ENCODE data around the gene SLC24A3.

The SLC24A3 gene

DNA sequence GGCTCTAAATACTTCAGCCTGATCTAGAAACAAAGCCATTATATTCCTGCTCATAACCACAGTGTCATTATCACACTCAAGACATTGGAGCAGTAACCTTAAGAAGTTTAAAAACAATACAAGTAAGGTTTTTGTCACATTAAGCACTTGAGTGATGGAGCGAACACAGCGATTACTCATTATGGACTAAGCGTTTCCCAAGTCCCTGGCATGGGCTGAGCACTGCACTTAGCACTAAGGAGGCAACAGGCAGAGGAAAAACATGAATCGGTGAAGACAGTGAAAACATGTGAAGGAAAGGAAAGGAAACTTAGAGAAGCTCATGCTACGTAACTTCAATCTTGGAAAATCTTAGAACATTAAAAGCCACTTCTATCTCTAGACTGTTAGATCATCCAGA, 108.7 kb downstream of the SLC24A3 start:
- no peak overlapping the region for H3K4me3 ChIP-seq (ENCODE audit: low read length)
- no peaks in the 10 kb centered on the region for H3F3A ChIP-seq (ENCODE audit: control insufficient read depth, insufficient read depth)
- no peak overlapping the region for H3K27ac ChIP-seq (ENCODE audit: low read depth, low read length)
- H3K79me2 ChIP-seq (ENCODE audit: control insufficient read depth, low read length): no peaks in the 10 kb centered on the region
- H3K4me2 ChIP-seq (ENCODE audit: low read length): no peak overlapping the region
- no peaks in the 10 kb centered on the region for H3K27me3 ChIP-seq (ENCODE audit: control insufficient read depth, low read length)
- no peak for TF ChIP-seq EZH2phosphoT487 (IDR thresholded peaks at IDR 0.05; ENCODE audit: borderline replicate concordance, low read length)
- TF ChIP-seq, protein P1, sequence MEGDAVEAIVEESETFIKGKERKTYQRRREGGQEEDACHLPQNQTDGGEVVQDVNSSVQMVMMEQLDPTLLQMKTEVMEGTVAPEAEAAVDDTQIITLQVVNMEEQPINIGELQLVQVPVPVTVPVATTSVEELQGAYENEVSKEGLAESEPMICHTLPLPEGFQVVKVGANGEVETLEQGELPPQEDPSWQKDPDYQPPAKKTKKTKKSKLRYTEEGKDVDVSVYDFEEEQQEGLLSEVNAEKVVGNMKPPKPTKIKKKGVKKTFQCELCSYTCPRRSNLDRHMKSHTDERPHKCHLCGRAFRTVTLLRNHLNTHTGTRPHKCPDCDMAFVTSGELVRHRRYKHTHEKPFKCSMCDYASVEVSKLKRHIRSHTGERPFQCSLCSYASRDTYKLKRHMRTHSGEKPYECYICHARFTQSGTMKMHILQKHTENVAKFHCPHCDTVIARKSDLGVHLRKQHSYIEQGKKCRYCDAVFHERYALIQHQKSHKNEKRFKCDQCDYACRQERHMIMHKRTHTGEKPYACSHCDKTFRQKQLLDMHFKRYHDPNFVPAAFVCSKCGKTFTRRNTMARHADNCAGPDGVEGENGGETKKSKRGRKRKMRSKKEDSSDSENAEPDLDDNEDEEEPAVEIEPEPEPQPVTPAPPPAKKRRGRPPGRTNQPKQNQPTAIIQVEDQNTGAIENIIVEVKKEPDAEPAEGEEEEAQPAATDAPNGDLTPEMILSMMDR (IDR thresholded peaks at IDR 0.05; ENCODE audit: low read depth, low read length, poor library complexity, severe bottlenecking): no peak
- no peaks in the 10 kb centered on the region for H4K20me1 ChIP-seq (ENCODE audit: control insufficient read depth, insufficient read depth, low read depth, low read length)
- H3K9me3 ChIP-seq (ENCODE audit: control insufficient read depth, insufficient read depth, low read length): no peaks in the 10 kb centered on the region
- H3K9me2 ChIP-seq (replicated peaks; ENCODE audit: control insufficient read depth, low read length): no peaks in the 10 kb centered on the region
- H3K36me3 ChIP-seq (ENCODE audit: control insufficient read depth, low read length): no peaks in the 10 kb centered on the region
- no peaks in the 10 kb centered on the region for H3K4me1 ChIP-seq (ENCODE audit: control insufficient read depth, low read length)

DNA sequence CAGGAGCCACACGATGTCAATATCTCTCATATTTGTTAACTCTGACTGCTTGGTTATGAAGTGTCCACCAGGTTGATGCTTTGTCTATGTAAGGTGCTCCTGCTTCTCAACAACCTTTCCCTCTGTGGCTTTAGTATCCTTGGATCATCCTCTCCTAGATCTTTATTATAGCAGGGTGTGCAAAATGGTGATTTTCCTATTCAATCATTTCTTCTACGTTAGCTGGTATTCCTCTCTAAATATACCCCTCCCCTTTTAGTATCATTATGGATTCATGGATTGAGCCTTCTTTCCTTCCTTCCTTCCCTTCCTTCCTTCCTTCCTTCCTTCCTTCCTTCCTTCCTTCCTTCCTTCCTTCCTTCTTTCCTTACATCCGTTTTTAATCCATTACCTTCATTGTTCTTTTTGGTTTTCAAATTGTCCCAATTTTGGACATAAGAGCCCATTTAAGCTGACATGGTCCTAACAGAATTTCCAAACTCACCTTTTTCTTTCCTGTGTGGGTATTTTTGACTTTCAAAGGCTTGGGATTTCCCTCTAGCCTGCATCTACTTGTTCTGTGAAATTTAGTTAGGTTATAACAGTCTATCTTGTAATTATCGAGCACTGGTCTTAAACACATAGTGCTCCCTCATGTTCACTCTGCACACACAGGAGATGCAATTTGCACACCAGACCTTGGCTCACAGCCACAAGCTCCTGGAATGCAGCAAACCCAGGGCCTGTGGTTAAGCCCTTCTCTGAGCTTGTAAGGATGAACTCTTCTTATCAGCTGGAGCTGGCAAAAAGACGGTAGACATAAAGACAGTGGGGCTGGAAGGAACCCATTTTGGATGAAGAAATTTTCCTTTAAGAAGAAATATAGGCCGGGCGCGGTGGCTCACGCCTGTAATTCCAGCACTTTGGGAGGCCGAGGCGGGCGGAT, 109.9 kb downstream of the SLC24A3 start:
- H3F3A ChIP-seq (ENCODE audit: control insufficient read depth, insufficient read depth): no peaks in the 10 kb centered on the region
- TF ChIP-seq, protein P1 (IDR thresholded peaks at IDR 0.05; ENCODE audit: low read depth, low read length, poor library complexity, severe bottlenecking): no peak
- no peak for TF ChIP-seq EZH2phosphoT487 (IDR thresholded peaks at IDR 0.05; ENCODE audit: borderline replicate concordance, low read length)
- H3K4me1 ChIP-seq (ENCODE audit: control insufficient read depth, low read length): no peaks in the 10 kb centered on the region
- no peak overlapping the region for H3K27ac ChIP-seq (ENCODE audit: low read depth, low read length)
- H3K4me3 ChIP-seq (ENCODE audit: low read length): no peak overlapping the region
- no peaks in the 10 kb centered on the region for H4K20me1 ChIP-seq (ENCODE audit: control insufficient read depth, insufficient read depth, low read depth, low read length)
- H3K79me2 ChIP-seq (ENCODE audit: control insufficient read depth, low read length): no peaks in the 10 kb centered on the region
- no peaks in the 10 kb centered on the region for H3K9me2 ChIP-seq (replicated peaks; ENCODE audit: control insufficient read depth, low read length)
- no peaks in the 10 kb centered on the region for H3K27me3 ChIP-seq (ENCODE audit: control insufficient read depth, low read length)
- H3K9me3 ChIP-seq (ENCODE audit: control insufficient read depth, insufficient read depth, low read length): no peaks in the 10 kb centered on the region; the same call in 1 of the 2 replicates
- no peaks in the 10 kb centered on the region for H3K36me3 ChIP-seq (ENCODE audit: control insufficient read depth, low read length)
- H3K4me2 ChIP-seq (ENCODE audit: low read length): no peak overlapping the region

DNA sequence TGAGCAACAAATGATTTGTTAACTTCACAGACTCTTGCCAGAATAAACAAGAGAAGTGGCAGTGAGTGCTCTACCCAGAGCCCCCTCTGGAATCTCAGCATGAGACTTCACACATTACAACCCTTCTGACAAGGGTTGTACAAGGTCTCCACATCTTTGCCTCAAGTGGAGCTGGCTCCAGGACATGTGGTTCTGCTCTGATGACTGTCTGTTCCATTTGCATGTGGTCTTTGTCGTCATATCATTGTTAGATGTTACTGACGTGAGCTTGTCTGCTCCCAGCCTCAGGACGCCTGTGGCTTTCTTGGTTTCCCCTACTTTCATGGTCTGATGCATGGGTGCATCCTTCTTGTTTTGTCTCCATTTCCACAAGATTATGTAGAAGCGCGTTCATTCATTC, 115.0 kb downstream of the SLC24A3 start:
- no peaks in the 10 kb centered on the region for H3K79me2 ChIP-seq (ENCODE audit: control insufficient read depth, low read length)
- H3F3A ChIP-seq (ENCODE audit: control insufficient read depth, insufficient read depth): no peaks in the 10 kb centered on the region
- H3K4me2 ChIP-seq (ENCODE audit: low read length): no peak overlapping the region
- no peaks in the 10 kb centered on the region for H3K36me3 ChIP-seq (ENCODE audit: control insufficient read depth, low read length)
- H3K27me3 ChIP-seq (ENCODE audit: control insufficient read depth, low read length): no peaks in the 10 kb centered on the region
- no peaks in the 10 kb centered on the region; the same call in 1 of the 2 replicates for H3K9me3 ChIP-seq (ENCODE audit: control insufficient read depth, insufficient read depth, low read length)
- no peaks in the 10 kb centered on the region for H3K4me1 ChIP-seq (ENCODE audit: control insufficient read depth, low read length)
- TF ChIP-seq EZH2phosphoT487 (IDR thresholded peaks at IDR 0.05; ENCODE audit: borderline replicate concordance, low read length): no peak
- TF ChIP-seq, protein P1 (IDR thresholded peaks at IDR 0.05; ENCODE audit: low read depth, low read length, poor library complexity, severe bottlenecking): no peak
- H4K20me1 ChIP-seq (ENCODE audit: control insufficient read depth, insufficient read depth, low read depth, low read length): no peaks in the 10 kb centered on the region
- H3K27ac ChIP-seq (ENCODE audit: low read depth, low read length): no peak overlapping the region
- no peaks in the 10 kb centered on the region for H3K9me2 ChIP-seq (replicated peaks; ENCODE audit: control insufficient read depth, low read length)
- H3K4me3 ChIP-seq (ENCODE audit: low read length): no peak overlapping the region

Measured in DOHH2 (cell line).